HCT116 (cell line): ENCODE measurements around the gene ANKRD44. TPM values are rescaled to one million over a fixed set of nuclear protein-coding genes. Genes with fewer than 3 reads are reported as not detected.

Source experiments
- ATAC-seq: fragments of 200-7000 bp; cut with Tn5 transposase; 2 replicates; pipeline ENCODE4 v1.9.1; 2020; ENCODE audit warnings: mild to moderate bottlenecking, moderate library complexity
- BruUV-seq: library from RNA; stranded (reverse); fragments of 400-500 nt; replicated peaks from 2 replicates; lab custom pipeline; 2021; lab: Mats Ljungman, UMichigan
- CTCF ChIA-PET: fragments of 300-600 bp; sonication (Branson Sonifier 250); formaldehyde crosslinking; loops from one replicate; lab custom pipeline; 2021; ENCODE audit warnings: antibody characterized with exemption; lab: Charles Lee
- POLR2A ChIA-PET: fragments of 300-600, 350-600 bp; sonication (Branson Sonifier 250); formaldehyde crosslinking; loops from one replicate; lab custom pipeline; 2021; ENCODE audit warnings: antibody characterized with exemption; lab: Charles Lee
- RAD21 ChIA-PET, 2 experiments: fragments of 300-600 bp; sonication (Branson Sonifier 250); formaldehyde crosslinking; loops; one replicate each; lab custom pipeline; 2023; ENCODE audit warnings: low total read pairs in 2 of 2; ENCODE audit not compliant: uncharacterized antibody in 2 of 2, unreplicated experiment in 2 of 2, low non-redundant PET in 1 of 2; lab: Charles Lee
- DNase-seq: peaks from one replicate; pipeline ENCODE4 v3.0.0-alpha.2; 2010; ENCODE audit warnings: low read depth, low spot score
- H2AFZ ChIP-seq: fragments of 200-600 bp; shearing (Covaris generic), sonication (generic); 2 replicates; pipeline ENCODE4 v1.6.1; 2017; ENCODE audit warnings: low read depth, mixed run types, mixed read lengths, antibody characterized with exemption, low read length; ENCODE audit not compliant: poor library complexity, severe bottlenecking
- H3K27ac ChIP-seq: 2 replicates; pipeline ENCODE4 v1.5.1; 2012; ENCODE audit warnings: low read depth, low read length
- H3K27me3 ChIP-seq: fragments of 200-600 bp; sonication (generic); 2 replicates; pipeline ENCODE4 v1.6.1; 2016; ENCODE audit warnings: mixed run types, low read length, mixed read lengths; ENCODE audit not compliant: insufficient read depth
- H3K36me3 ChIP-seq, 2 experiments: fragments of 200-500 bp in 1 of 2; fragments of 200-600 bp in 1 of 2; sonication (Bioruptor generic) in 1 of 2; sonication (generic) in 1 of 2; 2 replicates each; pipeline versions ENCODE4 v1.5.1 to v1.6.1; 2014 to 2016; ENCODE audit warnings: low read length in 2 of 2, inconsistent platforms in 1 of 2, mixed read lengths in 1 of 2, mixed run types in 1 of 2; ENCODE audit not compliant: insufficient read depth in 2 of 2, control insufficient read depth in 1 of 2
- H3K4me1 ChIP-seq, 2 experiments: fragments of 200-600 bp in 1 of 2; sonication (generic) in 1 of 2; 2 replicates each; pipeline versions ENCODE4 v1.5.1 to v1.6.1; 2012 to 2017; ENCODE audit warnings: low read length in 2 of 2, inconsistent platforms in 1 of 2, mild to moderate bottlenecking in 1 of 2, mixed read lengths in 1 of 2, mixed run types in 1 of 2, moderate library complexity in 1 of 2; ENCODE audit not compliant: insufficient read depth in 2 of 2, control insufficient read depth in 1 of 2
- H3K4me2 ChIP-seq: fragments of 200-600 bp; sonication (generic); 2 replicates; pipeline ENCODE4 v1.6.1; 2017; ENCODE audit warnings: mixed run types, low read length, mixed read lengths
- H3K4me3 ChIP-seq, 2 experiments: fragments of 200-600 bp in 1 of 2; sonication (generic) in 1 of 2; replicated peaks in 1 of 2; 2 replicates each; pipeline ENCODE4 v1.5.1; 2011 to 2016; ENCODE audit warnings: low read length in 2 of 2, control low read depth in 1 of 2, low read depth in 1 of 2, mild to moderate bottlenecking in 1 of 2, mixed read lengths in 1 of 2, mixed run types in 1 of 2
- H3K79me2 ChIP-seq: fragments of 200-600 bp; sonication (generic); 2 replicates; pipeline ENCODE4 v1.6.1; 2017; ENCODE audit warnings: mild to moderate bottlenecking, mixed run types, low read length, moderate library complexity, mixed read lengths; ENCODE audit not compliant: insufficient read depth
- H3K9ac ChIP-seq: fragments of 200-600 bp; sonication (generic); 2 replicates; pipeline ENCODE4 v1.6.1; 2016; ENCODE audit warnings: low read length, mixed read lengths
- H3K9me2 ChIP-seq: fragments of 200-600 bp; sonication (generic), shearing (Covaris generic); 2 replicates; pipeline ENCODE4 v1.6.1; 2017; ENCODE audit warnings: mixed run types, mild to moderate bottlenecking, moderate library complexity; ENCODE audit not compliant: insufficient read depth
- H3K9me3 ChIP-seq, 2 experiments: fragments of 200-500 bp in 1 of 2; fragments of 200-600 bp in 1 of 2; sonication (Bioruptor generic) in 1 of 2; sonication (generic) in 1 of 2; 2 replicates each; pipeline ENCODE4 v1.6.1; 2014 to 2017; ENCODE audit warnings: low read length in 2 of 2, mixed read lengths in 2 of 2, inconsistent platforms in 1 of 2, low read depth in 1 of 2, mild to moderate bottlenecking in 1 of 2, mixed run types in 1 of 2, moderate library complexity in 1 of 2; ENCODE audit not compliant: control insufficient read depth in 1 of 2, insufficient read depth in 1 of 2
- H4K20me1 ChIP-seq: fragments of 200-600 bp; sonication (generic), shearing (Covaris generic); 2 replicates; pipeline ENCODE4 v1.6.1; 2017; ENCODE audit warnings: mixed run types, mild to moderate bottlenecking, moderate library complexity; ENCODE audit not compliant: insufficient read depth
- ATF3 ChIP-seq: IDR thresholded peaks from 2 replicates; pipeline ENCODE4 v1.6.1; 2012
- CTCF ChIP-seq, 3 experiments: fragments of 200-600 bp in 1 of 3; sonication (generic) in 1 of 3; IDR thresholded peaks in 2 of 3; conservative IDR thresholded peaks in 1 of 3; 2 replicates each; pipeline ENCODE4 v1.5.1; 2012 to 2017; ENCODE audit warnings: low read depth in 2 of 3, low read length in 2 of 3, antibody characterized with exemption in 1 of 3, borderline replicate concordance in 1 of 3, control low read depth in 1 of 3, mild to moderate bottlenecking in 1 of 3, mixed read lengths in 1 of 3, mixed run types in 1 of 3, moderate library complexity in 1 of 3; ENCODE audit not compliant: insufficient read depth in 1 of 3
- FOSL1 ChIP-seq: IDR thresholded peaks from 2 replicates; pipeline ENCODE4 v1.6.1; 2012; ENCODE audit warnings: low read depth
- RAD21 ChIP-seq: IDR thresholded peaks from 2 replicates; pipeline ENCODE4 v1.6.1; 2012; ENCODE audit warnings: low read depth, mild to moderate bottlenecking
- SIN3A ChIP-seq: IDR thresholded peaks from 2 replicates; pipeline ENCODE4 v1.6.1; 2012; ENCODE audit warnings: low read depth
- SP1 ChIP-seq: IDR thresholded peaks from 2 replicates; pipeline ENCODE4 v1.6.1; 2012; ENCODE audit warnings: low read depth
- SRF ChIP-seq: IDR thresholded peaks from 2 replicates; pipeline ENCODE4 v1.6.1; 2012; ENCODE audit warnings: low read depth
- intact Hi-C: fragments of 100-400 bp; cut with micrococcal nuclease; formaldehyde crosslinking; loops from 2 replicates; pipeline ENCODE4 v1.10.0; 2022
- total RNA-seq: library from RNA; stranded (reverse); gene quantifications from one replicate; pipeline ENCODE4 v1.2.1, GENCODE V29; 2021; ENCODE audit not compliant: unreplicated experiment

The ANKRD44 gene
- total RNA-seq, 1 experiment from 2014 or later: 2.7 TPM

- no peaks in the 10 kb centered on the region for H3K36me3 ChIP-seq
- H4K20me1 ChIP-seq: no peaks in the 10 kb centered on the region
- no peak overlapping the region for H3K27ac ChIP-seq
- BruUV-seq: no TSS peak
- H3K27me3 ChIP-seq: no peaks in the 10 kb centered on the region
- ATAC-seq (peak; percentile 57), DNase-seq (no peak)
- no peak for TF ChIP-seq SIN3A
- TF ChIP-seq CTCF (IDR thresholded peaks at IDR 0.05 in 2 of 3, conservative IDR thresholded peaks at IDR 0.05 in 1 of 3; ENCODE audit: borderline replicate concordance in 1 of 3, insufficient read depth in 1 of 3, low read depth in 2 of 3, low read length in 2 of 3): 0 out of 6 replicates have a peak, but pooled peaks of 2 of the 3 experiments have one; percentile 4 to 18
- TF ChIP-seq SP1: no peak
- TF ChIP-seq RAD21: 0 out of 2 replicates have a peak, but pooled peaks have one; percentile 23
- no peak for TF ChIP-seq ATF3
- no peak overlapping the region for H3K9ac ChIP-seq
- H3K4me1 ChIP-seq: no peaks in the 10 kb centered on the region
- ChIA-PET CTCF (no interaction called here), RAD21 (no interaction called here), POLR2A (no interaction called here)
- H3K79me2 ChIP-seq: no peaks in the 10 kb centered on the region
- H3K4me2 ChIP-seq: no peak overlapping the region
- H3K9me2 ChIP-seq: no peaks in the 10 kb centered on the region
- H3K9me3 ChIP-seq: no peaks in the 10 kb centered on the region
- no peak overlapping the region for H3K4me3 ChIP-seq
- intact Hi-C loops: no loop called here
- H2AFZ ChIP-seq: no peak overlapping the region
Observed at GRCh38 chr2:197037863-197038398, 272.6 kb downstream of the ANKRD44 start.

GRCh38 chr2:197035002-197035401, 275.6 kb downstream of the ANKRD44 start:
- ATAC-seq: no peak
- no peak for TF ChIP-seq FOSL1
- TF ChIP-seq SRF: no peak
- TF ChIP-seq SP1: no peak
- TF ChIP-seq, all 23 proteins: peak for 0
- intact Hi-C loops: no loop called here
- POLR2A ChIA-PET: no interaction called here
- CTCF ChIA-PET: interaction anchor here (1.3 kb wide), 1 partner anchor 23 kb away, joined by 3 read pairs; no protein-coding TSS in a partner anchor
- Histone ChIP-seq H2AFZ (no peak overlapping the region), H3K9me2 (no peaks in the 10 kb centered on the region), H3K4me2 (no peak overlapping the region), H3K4me3 (no peak overlapping the region), H3K27ac (no peak overlapping the region), H3K4me1 (no peaks in the 10 kb centered on the region), H3K79me2 (no peaks in the 10 kb centered on the region), H3K9ac (no peak overlapping the region), H4K20me1 (no peaks in the 10 kb centered on the region), H3K9me3 (no peaks in the 10 kb centered on the region), H3K27me3 (no peaks in the 10 kb centered on the region), H3K36me3 (no peaks in the 10 kb centered on the region)
- no peak for DNase-seq
- RAD21 ChIA-PET: no interaction called here
- no TSS peak for BruUV-seq
